Glutamatergic neuron (in vitro differentiated cells): Measurements from ENCODE around the gene FZD4. TPM values are rescaled to one million over a fixed set of nuclear protein-coding genes. Genes with fewer than 3 reads are reported as not detected.

Experiments used
- DNase-seq: peaks from one replicate; pipeline ENCODE4 v3.0.0; 2022
- H3K27ac Mint-ChIP-seq: one replicate; pipeline ENCODE4 v1.8.0; 2020; ENCODE audit warnings: mild to moderate bottlenecking, mixed read lengths, inconsistent platforms; ENCODE audit not compliant: unreplicated experiment
- H3K27me3 Mint-ChIP-seq: one replicate; pipeline ENCODE4 v1.8.0; 2020; ENCODE audit warnings: mild to moderate bottlenecking, moderate library complexity, mixed read lengths, inconsistent platforms; ENCODE audit not compliant: unreplicated experiment
- H3K36me3 Mint-ChIP-seq: one replicate; pipeline ENCODE4 v1.8.0; 2020; ENCODE audit warnings: mild to moderate bottlenecking, mixed read lengths, inconsistent platforms; ENCODE audit not compliant: unreplicated experiment
- H3K4me1 Mint-ChIP-seq: one replicate; pipeline ENCODE4 v1.8.0; 2020; ENCODE audit warnings: mild to moderate bottlenecking, low read depth, mixed read lengths, inconsistent platforms; ENCODE audit not compliant: unreplicated experiment
- H3K4me3 Mint-ChIP-seq: one replicate; pipeline ENCODE4 v1.8.0; 2020; ENCODE audit warnings: mild to moderate bottlenecking, mixed read lengths, inconsistent platforms; ENCODE audit not compliant: unreplicated experiment
- H3K9me3 Mint-ChIP-seq: one replicate; pipeline ENCODE4 v1.8.0; 2020; ENCODE audit warnings: mild to moderate bottlenecking, moderate library complexity, mixed read lengths, inconsistent platforms; ENCODE audit not compliant: unreplicated experiment
- CTCF ChIP-seq: fragments of 200-600 bp; sonication (generic); IDR thresholded peaks from one replicate; pipeline ENCODE4 v1.5.0; 2021; ENCODE audit not compliant: partially characterized antibody, unreplicated experiment
- total RNA-seq: library from RNA; stranded (reverse); fragmentation: NEBNext Ultra II Directional; extraction: Animal tissue kit (Norgen Biotek cat#: 25700); gene quantifications from one replicate; pipeline ENCODE4 v1.2.1, GENCODE V29; 2021; ENCODE audit not compliant: unreplicated experiment

FZD4 gene
- total RNA-seq, 1 donor from 2014 or later: 2.0 TPM

GRCh38 chr11:86941871-86942599 lies 13.2 kb downstream of the FZD4 start:
- Mint-ChIP-seq H3K27me3 (peaks cover 3% of the 10 kb centered on the region), H3K9me3 (no peaks in the 10 kb centered on the region), H3K4me1 (no peaks in the 10 kb centered on the region), H3K4me3 (no peak overlapping the region), H3K36me3 (no peaks in the 10 kb centered on the region), H3K27ac (no peak overlapping the region)
- no peak for TF ChIP-seq CTCF
- no peak for DNase-seq

- H3K4me3 Mint-ChIP-seq: no peak overlapping the region
- H3K27ac Mint-ChIP-seq: no peak overlapping the region
- TF ChIP-seq CTCF: no peak
- H3K36me3 Mint-ChIP-seq: no peaks in the 10 kb centered on the region
- H3K9me3 Mint-ChIP-seq: no peaks in the 10 kb centered on the region
- H3K4me1 Mint-ChIP-seq: no peaks in the 10 kb centered on the region
- peaks cover 3% of the 10 kb centered on the region for H3K27me3 Mint-ChIP-seq
- no peak for DNase-seq
Measured at GRCh38 chr11:86941077-86941870, 13.9 kb downstream of the FZD4 start.

- Mint-ChIP-seq H3K27ac (no peak overlapping the region), H3K36me3 (no peaks in the 10 kb centered on the region), H3K27me3 (peaks cover 3% of the 10 kb centered on the region), H3K4me1 (no peaks in the 10 kb centered on the region), H3K9me3 (no peaks in the 10 kb centered on the region), H3K4me3 (no peak overlapping the region)
- TF ChIP-seq CTCF: no peak
- DNase-seq: no peak
Measured at GRCh38 chr11:86940122-86940777, 14.9 kb downstream of the FZD4 start.

DNA sequence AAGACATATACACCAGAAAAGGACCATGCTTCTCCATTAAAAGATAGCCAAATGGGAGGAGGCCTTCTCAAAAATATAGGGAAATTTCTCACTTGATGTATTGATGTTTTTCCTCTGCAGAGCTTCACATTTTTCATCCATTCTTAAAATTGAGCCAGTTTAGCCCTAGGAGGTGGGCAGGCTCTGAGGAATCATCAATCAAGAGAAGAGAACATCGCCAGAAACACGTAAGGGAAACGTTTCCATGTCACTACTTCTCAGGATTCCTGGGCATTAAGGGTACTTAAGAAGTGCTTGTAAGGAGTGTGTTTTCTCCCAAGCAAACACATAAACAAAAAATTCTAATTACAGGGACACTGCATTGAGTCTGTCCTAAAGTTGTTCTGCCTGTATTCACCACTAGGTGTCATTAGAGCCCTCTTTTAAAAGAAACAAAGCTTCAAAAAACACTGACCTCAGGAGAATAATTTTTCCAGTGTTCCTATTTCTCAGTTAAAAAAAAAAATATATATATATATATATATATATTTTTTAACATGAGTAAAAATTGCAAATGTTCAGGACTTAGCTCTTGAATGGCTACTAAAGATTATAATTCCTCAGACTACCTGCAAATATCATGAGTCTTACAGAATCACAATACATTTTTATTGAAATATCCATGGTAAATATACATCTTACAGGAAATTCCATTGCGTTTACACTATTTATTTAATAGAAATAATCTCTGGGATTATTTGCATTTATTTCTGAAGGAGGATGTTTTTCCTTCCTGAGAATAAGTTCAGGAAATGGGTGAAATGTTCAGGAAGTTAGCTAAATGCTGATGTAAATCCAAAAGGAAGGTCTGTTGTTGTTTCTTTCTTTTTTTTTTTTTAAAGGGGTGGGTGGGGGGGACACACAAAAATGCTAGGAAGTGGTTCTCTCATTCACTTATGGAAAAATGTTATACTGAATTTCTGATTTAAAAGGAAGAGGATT lies 16.0 kb downstream of the FZD4 start:
- Mint-ChIP-seq H3K27ac (no peak overlapping the region), H3K9me3 (no peaks in the 10 kb centered on the region), H3K4me1 (no peaks in the 10 kb centered on the region), H3K27me3 (peaks cover 2% of the 10 kb centered on the region), H3K4me3 (no peak overlapping the region), H3K36me3 (no peaks in the 10 kb centered on the region)
- TF ChIP-seq CTCF: peak; percentile 75
- no peak for DNase-seq
